IPS-18a (cell line): ENCODE results near the gene LARP4B.
"Not testable (repeated sequence)": the region's sequence is repeated elsewhere in the genome, so short reads cannot be mapped to it uniquely, and the experiment has no call there.

Experiments
- H3K27ac ChIP-seq: one replicate; pipeline ENCODE4 v1.5.1; 2013; ENCODE audit warnings: low read length
- H3K27me3 ChIP-seq: one replicate; pipeline ENCODE4 v1.6.1; 2013; ENCODE audit warnings: mild to moderate bottlenecking, low read length; ENCODE audit not compliant: control insufficient read depth, insufficient read depth
- H3K36me3 ChIP-seq: one replicate; pipeline ENCODE4 v1.6.1; 2013; ENCODE audit warnings: low read depth, low read length; ENCODE audit not compliant: control insufficient read depth
- H3K4me1 ChIP-seq: one replicate; pipeline ENCODE4 v1.6.1; 2013; ENCODE audit warnings: low read depth, low read length; ENCODE audit not compliant: control insufficient read depth
- H3K4me3 ChIP-seq: one replicate; pipeline ENCODE4 v1.5.1; 2013; ENCODE audit warnings: low read length
- H3K9ac ChIP-seq: one replicate; pipeline ENCODE4 v1.6.1; 2013; ENCODE audit warnings: mild to moderate bottlenecking, low read length, moderate library complexity
- H3K9me3 ChIP-seq: one replicate; pipeline ENCODE4 v1.6.1; 2013; ENCODE audit warnings: low read depth, low read length; ENCODE audit not compliant: control insufficient read depth

The LARP4B gene

DNA sequence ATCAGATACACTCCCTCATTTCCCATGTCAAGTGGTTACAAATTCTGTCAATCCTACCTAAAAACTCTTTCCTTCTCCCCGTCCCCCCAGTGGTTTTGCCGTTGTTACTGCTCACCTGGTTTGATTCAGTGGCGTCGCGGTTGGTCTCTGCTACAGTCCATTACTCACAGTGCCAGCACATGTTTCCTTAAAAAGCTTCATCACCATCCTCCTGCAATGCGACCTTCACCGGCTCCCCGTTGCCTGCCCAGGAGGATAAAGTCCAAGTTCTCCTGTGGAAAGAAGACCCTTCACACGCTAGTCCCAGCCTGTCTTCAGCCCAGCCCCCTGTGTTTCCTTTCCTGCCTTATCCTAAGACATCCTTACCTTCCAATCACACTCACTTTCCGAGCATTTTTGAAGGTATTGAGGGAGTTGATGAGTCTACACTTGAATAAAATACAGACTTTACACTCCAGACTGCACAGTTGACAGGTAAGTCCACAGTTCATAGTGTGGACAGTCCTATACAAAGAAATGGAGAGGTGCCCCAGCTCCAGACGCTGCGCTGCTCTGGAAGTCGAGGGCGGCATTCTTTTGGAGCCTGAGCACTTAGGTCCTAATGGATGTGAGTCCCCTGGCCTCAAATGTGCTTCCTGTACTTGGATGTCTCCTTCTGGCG, 3.4 kb upstream of the LARP4B start:
- no peaks in the 10 kb centered on the region for H3K9me3 ChIP-seq
- no peaks in the 10 kb centered on the region for H3K27me3 ChIP-seq
- no peak overlapping the region for H3K27ac ChIP-seq
- H3K36me3 ChIP-seq, result no peaks in the 10 kb centered on the region
- no peak overlapping the region for H3K4me3 ChIP-seq
- peaks cover 2% of the 10 kb centered on the region for H3K4me1 ChIP-seq
- H3K9ac ChIP-seq, result no peak overlapping the region

DNA sequence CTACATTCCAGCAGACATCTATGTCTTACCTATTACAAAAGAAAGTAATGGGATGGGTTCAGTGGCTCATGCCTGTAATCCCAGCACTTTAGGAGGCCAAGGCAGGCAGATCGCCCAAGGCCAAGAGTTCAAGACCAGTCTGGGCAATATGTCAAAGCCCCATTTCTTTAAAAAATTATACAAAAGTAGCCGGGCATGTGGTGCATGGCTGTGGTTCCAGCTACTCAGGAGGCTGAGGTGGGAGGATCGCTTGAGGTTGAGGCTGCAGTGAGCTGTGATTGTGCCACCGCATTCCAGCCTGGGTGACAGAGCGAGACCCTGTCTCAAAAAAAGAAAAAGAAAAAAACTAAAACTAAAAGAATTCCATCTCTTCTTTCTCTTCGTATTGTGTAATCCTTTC, 2.7 kb upstream of the LARP4B start:
- H3K4me3 ChIP-seq, H3K27me3 ChIP-seq, H3K9ac ChIP-seq, H3K27ac ChIP-seq, H3K9me3 ChIP-seq, H3K4me1 ChIP-seq, H3K36me3 ChIP-seq: not testable (repeated sequence)

DNA sequence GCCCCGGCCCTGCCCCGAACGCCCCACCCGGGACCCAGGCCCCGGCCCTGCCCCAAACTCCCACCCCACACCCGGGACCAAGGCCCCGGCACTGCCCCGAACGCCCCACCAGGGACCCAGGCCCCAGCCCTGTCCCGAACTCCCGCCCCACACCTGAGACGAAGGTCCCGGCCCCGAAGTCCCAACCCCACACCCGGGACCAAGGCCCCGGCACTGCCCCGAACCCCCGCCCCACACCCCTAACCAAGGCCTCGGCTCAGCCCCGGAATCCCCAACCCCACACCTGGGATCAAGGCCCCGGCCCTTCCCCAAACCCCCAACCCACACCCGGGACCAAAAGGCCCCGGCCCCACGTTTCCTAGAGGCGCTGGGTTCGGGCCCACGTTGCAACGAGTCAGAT, 1.1 kb upstream of the LARP4B start:
- Histone ChIP-seq H3K27me3 (no peaks in the 10 kb centered on the region), H3K27ac (no peak overlapping the region), H3K4me3 (no peak overlapping the region), H3K4me1 (peaks cover 16% of the 10 kb centered on the region), H3K9ac (no peak overlapping the region), H3K9me3 (no peaks in the 10 kb centered on the region), H3K36me3 (no peaks in the 10 kb centered on the region)

DNA sequence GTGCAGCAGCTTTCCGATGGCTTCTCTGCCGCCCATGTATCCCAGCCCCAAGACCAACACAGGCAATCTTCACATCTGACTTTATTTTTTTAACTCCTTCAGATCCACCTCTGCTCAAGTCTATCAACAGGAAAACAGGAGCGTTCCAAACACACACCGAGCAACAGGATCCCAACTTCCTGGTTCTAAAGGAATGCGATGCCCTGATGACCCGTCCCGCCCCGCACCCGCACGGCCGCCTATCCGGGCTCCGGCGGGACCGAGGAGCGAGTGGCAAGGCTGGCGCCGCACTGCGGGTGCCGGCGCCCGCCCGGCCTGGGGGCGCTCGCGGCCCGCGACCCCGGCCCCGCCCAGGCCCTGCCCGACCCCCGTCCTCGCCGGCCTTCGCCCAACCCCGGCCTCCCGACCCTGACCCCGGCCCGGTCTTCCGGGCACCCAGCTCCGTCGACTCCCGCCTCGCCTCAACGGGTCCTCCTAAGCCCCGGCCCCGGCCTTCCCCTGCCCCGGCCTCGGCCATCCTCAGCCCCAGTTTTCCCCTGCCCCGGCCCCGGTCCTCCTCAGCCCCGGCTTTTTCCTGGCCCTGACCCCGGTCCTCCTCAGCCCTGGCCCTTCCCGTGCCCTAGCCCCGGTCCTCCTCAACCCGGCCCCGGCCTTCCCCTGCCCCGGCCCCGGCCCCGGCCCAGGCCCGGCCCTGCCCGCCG, 730 bp downstream of the LARP4B start:
- Histone ChIP-seq H3K4me3 (peak overlapping the region; percentile 61), H3K27ac (no peak overlapping the region), H3K27me3 (no peaks in the 10 kb centered on the region), H3K9ac (peak overlapping the region; percentile 46), H3K4me1 (peaks cover 16% of the 10 kb centered on the region), H3K9me3 (no peaks in the 10 kb centered on the region), H3K36me3 (no peaks in the 10 kb centered on the region)

DNA sequence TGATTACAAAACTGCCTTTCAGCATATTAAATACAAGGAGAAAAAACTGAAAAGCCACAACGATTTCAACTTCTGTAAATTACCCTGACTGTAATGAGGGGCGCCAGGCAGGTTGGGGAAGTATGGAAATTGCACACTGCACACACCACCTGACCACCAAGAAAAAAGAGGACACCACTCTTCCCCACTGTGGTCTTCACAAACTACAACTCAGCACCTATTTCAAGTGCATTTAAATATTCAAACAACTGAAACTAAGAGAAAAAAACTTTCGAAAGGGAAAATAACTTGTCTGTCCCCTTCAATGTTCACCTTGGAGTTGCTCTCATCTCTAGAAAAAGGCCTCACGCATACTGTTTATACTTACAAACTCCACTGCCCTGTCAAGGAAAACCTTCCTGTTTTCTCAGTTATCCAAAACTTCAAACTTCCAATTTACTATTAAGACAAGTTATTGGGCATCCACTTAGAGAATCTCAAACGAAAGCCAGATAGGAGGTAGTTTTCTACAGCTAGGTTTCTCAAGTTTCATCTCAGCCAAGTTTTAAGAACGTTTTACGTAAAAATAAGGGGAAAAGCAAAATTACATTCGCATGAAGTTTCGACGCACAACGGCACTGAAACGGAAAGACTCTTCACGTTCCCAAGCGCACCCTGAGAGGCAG, 1.4 kb downstream of the LARP4B start:
- no peaks in the 10 kb centered on the region for H3K36me3 ChIP-seq
- no peaks in the 10 kb centered on the region for H3K9me3 ChIP-seq
- peak overlapping the region; percentile 61 for H3K4me3 ChIP-seq
- peaks cover 16% of the 10 kb centered on the region for H3K4me1 ChIP-seq
- no peaks in the 10 kb centered on the region for H3K27me3 ChIP-seq
- peak overlapping the region; percentile 46 for H3K9ac ChIP-seq
- H3K27ac ChIP-seq, result no peak overlapping the region

DNA sequence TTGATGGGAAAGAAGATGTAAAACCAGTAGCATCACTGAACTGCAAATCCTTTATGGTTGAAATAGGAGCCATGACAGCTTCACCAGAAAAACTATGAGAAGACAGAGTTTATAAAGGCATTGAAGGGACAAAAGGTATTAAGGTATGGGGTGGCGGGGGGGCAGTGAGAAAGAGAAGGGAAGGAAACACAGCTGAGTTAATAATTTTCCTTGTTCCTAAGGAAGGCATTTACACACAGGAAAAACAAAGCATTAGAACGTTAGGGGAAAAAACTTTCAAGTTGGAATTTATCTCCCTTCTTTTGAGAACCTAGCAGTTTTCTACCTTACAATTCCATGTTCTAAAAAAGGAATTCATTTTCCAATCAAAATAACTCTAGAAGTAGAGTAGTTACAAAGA, 4.4 kb downstream of the LARP4B start:
- Histone ChIP-seq H3K9ac (no peak overlapping the region), H3K4me1 (peaks cover 16% of the 10 kb centered on the region), H3K4me3 (no peak overlapping the region), H3K27ac (no peak overlapping the region), H3K9me3 (no peaks in the 10 kb centered on the region), H3K27me3 (no peaks in the 10 kb centered on the region), H3K36me3 (no peaks in the 10 kb centered on the region)

DNA sequence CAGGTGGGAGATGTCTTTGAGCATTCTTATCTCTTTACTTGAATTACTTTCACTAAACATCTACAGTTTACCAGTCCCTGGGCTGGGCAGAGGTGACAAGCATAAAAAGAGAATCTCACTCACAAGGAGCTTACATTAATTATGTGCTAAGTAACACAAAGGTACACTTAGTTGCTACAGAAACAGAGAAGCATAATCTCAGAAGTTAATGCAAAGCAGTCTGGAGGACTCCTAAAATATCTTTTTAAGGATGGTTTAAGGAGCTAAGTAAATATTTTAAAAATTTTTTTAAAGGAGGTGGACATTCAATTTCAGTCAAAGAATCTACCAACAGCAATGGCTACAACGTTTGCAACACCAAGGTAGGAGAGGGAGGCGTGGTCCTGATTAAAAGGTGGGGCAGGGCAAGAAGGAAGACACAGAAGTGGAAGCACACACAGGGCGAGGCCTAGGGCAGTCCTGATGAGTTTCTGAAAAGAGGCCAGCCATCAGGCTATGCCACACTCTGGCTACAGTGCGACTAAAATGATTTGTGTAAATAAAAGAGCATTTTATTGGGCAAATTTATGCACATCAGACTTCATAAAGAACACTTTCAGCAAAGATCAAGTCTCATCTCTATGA, 5.3 kb downstream of the LARP4B start:
- no peak overlapping the region for H3K27ac ChIP-seq
- H3K4me3 ChIP-seq, result no peak overlapping the region
- H3K27me3 ChIP-seq, result no peaks in the 10 kb centered on the region
- H3K4me1 ChIP-seq, result peaks cover 16% of the 10 kb centered on the region
- H3K36me3 ChIP-seq, result no peaks in the 10 kb centered on the region
- H3K9me3 ChIP-seq, result no peaks in the 10 kb centered on the region
- no peak overlapping the region for H3K9ac ChIP-seq

DNA sequence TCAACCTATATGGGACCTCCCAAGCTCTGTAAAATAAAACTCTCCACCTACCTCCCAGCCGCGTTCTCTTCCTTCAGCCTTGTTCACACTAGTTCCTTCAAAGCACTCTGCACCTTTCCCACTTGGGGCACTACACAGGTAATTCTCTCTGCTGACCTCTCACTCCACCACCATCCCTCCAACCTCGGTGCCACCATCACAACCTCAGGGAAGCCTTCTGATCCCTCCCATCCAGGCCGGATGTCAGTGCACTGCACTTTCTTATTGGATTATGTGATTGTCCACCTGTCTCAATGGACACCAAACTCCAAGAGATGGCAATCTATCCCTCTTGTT, 7.0 kb downstream of the LARP4B start:
- Histone ChIP-seq H3K27ac (no peak overlapping the region), H3K27me3 (no peaks in the 10 kb centered on the region), H3K4me3 (no peak overlapping the region), H3K9ac (no peak overlapping the region), H3K4me1 (peaks cover 10% of the 10 kb centered on the region), H3K36me3 (no peaks in the 10 kb centered on the region), H3K9me3 (no peaks in the 10 kb centered on the region)

DNA sequence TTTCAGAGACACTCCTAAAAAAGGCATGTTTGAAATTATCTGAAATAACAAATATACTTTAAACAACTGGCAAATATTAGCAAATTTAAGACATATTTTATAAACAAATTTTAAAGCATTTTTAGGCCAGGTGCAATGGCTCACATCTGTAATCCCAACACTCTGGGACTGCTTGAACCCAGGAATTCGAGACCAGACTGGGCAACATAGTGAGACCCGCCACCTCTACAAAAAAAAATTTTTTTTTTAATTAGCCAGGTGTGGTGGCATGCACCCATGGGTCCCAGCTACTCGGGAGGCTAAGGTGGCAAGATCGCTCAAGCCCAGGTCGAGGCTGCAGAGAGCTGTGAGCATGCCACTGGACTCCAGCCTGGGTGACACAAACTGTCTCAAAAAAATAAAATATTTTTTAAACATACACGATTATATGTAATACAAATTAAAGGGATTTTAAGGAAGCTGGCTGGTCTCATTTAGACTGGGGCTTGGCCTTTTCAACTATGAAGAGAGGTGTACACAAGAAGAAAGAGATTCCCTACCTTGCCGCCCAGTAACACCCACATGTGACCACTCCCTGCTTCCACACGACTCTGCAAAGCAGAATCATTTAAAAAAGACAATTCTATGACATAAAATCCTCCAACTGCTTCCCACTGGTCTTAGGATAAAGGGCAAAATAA, 7.5 kb downstream of the LARP4B start:
- no peaks in the 10 kb centered on the region for H3K36me3 ChIP-seq
- peaks cover 9% of the 10 kb centered on the region for H3K4me1 ChIP-seq
- H3K4me3 ChIP-seq, result no peak overlapping the region
- no peak overlapping the region for H3K27ac ChIP-seq
- H3K9me3 ChIP-seq, result no peaks in the 10 kb centered on the region
- no peaks in the 10 kb centered on the region for H3K27me3 ChIP-seq
- no peak overlapping the region for H3K9ac ChIP-seq

DNA sequence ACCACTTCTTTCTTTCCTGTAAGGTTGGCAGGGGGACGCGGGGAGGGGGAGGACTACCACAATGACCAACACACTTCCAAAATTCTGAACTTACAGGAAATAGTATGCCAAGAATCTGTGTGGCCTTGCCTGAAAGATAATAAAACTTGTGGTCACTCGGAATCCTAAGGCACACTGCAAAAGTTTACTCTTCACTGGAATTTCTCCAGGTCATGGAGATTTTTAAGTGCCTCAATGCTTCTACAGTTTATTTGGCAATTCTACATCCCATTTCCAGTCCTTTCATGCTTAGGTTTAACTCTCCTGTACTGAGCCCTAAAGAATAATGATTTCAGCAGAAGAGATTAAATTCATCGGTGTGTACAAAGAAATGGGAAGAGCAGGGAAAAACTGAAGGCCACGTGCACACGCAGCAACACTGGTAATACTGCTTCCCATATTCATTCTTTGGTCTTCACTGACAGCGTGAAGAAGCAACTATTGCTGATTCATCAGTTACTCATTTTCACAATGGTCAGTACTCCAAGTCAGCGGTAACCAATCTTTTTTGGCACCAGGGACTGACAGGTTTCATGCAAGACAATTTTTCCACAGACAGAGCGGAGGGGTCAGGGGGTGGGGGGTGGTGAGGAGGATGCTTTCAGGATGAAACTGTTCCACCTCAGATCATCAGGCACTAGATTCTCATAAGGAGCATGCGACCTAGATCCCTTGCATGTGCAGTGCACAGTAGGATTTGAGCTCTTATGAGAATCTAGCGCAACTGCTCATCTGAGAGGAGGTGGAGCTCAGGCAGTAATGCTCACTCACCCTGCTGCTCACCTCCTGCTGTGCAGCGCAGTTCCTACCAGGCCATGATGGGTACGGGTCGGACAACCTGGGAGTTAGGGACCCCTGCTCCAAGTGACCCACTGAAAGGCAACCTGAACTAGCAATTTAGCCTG, 9.8 kb downstream of the LARP4B start:
- no peak overlapping the region for H3K27ac ChIP-seq
- no peaks in the 10 kb centered on the region for H3K36me3 ChIP-seq

More for the DNA sequence above, 9.8 kb downstream of the LARP4B start:
- no peaks in the 10 kb centered on the region for H3K4me1 ChIP-seq
- no peak overlapping the region for H3K9ac ChIP-seq
- no peaks in the 10 kb centered on the region for H3K27me3 ChIP-seq
- H3K4me3 ChIP-seq, result no peak overlapping the region
- no peaks in the 10 kb centered on the region for H3K9me3 ChIP-seq
